ENCODE results near the gene NAV2.

Gene NAV2

DNA sequence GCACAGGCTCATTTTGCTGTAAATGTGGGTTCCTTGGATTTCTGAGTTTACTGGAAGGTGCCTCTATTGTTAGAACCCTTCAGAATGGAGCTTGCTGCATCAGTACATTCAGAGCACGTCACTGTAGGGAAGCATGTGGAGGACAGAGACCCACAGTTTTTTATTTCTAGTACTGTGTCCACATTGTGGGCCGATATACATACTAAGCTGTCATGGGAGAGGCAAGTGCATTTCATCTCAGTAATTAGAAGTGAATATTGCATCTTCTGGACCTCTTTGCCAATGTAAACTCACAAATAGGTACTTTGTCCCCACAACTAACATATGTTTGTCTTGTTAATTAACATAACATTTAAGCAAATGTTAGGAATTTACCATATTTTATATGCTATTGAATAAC, 139.7 kb downstream of the NAV2 start:
- no peak overlapping the region for H3K9ac ChIP-seq (ENCODE audit: low read depth, low read length)
- H3K9me3 ChIP-seq (ENCODE audit: control insufficient read depth, insufficient read depth, low read length) = no peaks in the 10 kb centered on the region
- 0 out of 2 replicates have a peak, but pooled peaks cover 6% of the 10 kb centered on the region for H3K4me1 ChIP-seq (ENCODE audit: insufficient read depth, low read length)
- peaks cover 4% of the 10 kb centered on the region; the same call in 1 of the 2 replicates for H3K36me3 ChIP-seq (ENCODE audit: insufficient read depth, low read length)

DNA sequence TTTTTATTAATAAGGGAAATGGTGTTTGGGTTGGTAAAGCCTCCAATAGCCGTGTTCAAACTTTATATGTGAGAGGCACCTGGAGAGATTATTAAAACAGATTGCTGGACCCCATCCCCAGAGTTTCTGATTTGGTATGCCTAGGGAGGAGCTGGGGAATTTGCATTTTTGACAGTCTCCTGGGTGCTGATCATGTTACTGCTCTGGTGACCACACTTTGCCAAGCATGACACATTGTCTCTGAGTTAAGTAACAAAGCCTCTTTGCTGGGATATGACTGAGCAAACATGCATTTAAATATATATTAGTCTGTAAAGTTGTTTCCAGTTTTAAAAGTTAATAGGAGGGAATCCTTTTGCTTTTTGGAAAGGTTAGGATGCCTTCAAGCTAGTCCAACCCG, 140.4 kb downstream of the NAV2 start:
- peaks cover 4% of the 10 kb centered on the region; the same call in 1 of the 2 replicates for H3K36me3 ChIP-seq (ENCODE audit: insufficient read depth, low read length)
- H3K9me3 ChIP-seq (ENCODE audit: control insufficient read depth, insufficient read depth, low read length) = no peaks in the 10 kb centered on the region
- H3K9ac ChIP-seq (ENCODE audit: low read depth, low read length) = no peak overlapping the region
- H3K4me1 ChIP-seq (ENCODE audit: insufficient read depth, low read length) = 0 out of 2 replicates have a peak, but pooled peaks cover 4% of the 10 kb centered on the region

DNA sequence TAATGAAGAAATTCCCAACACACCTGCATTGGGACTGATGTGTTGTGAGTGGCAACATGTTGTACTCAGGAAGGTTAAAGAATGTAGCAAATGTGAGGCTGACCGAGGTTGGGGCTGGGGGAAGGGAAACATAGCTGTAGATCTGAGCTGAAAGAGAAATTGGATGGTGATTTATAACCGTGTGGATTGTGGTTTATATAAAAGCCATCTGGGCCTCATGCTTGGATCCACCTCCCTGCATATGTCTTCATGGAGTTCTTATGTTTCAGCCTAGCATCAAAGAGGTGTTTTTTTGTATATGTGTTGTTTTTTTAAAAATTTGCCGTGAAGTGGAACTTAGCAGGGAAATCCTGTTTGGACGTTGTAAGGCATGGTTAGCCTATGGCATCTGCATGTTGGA, 141.3 kb downstream of the NAV2 start:
- H3K9me3 ChIP-seq (ENCODE audit: control insufficient read depth, insufficient read depth, low read length) = no peaks in the 10 kb centered on the region
- H3K9ac ChIP-seq (ENCODE audit: low read depth, low read length) = no peak overlapping the region
- peaks cover under 1% of the 10 kb centered on the region; the same call in 1 of the 2 replicates for H3K36me3 ChIP-seq (ENCODE audit: insufficient read depth, low read length)
- no peaks in the 10 kb centered on the region for H3K4me1 ChIP-seq (ENCODE audit: insufficient read depth, low read length)

DNA sequence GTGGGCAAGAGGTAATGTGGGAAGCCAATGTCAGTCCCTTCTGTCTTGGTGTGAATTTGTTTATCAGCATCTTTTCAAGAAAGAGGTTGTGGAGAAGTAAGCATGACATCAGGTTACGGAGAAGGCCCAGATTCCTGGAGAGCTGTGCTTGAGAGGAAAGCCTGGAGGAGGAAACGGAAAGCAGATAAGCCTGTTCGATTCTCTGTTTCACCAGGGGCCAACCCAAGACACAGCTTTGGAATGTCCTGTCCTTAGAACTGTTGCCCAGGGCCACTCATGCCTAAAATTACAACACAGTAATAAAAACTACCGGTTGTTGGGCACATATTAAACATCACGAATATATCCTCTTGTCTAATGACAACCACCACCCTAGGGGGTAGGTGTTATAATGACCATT, 148.5 kb downstream of the NAV2 start:
- Histone ChIP-seq H3K9ac (ENCODE audit: low read depth, low read length) (no peak overlapping the region), H3K36me3 (ENCODE audit: insufficient read depth, low read length) (no peaks in the 10 kb centered on the region; the same call in 1 of the 2 replicates), H3K9me3 (ENCODE audit: control insufficient read depth, insufficient read depth, low read length) (no peaks in the 10 kb centered on the region)

DNA sequence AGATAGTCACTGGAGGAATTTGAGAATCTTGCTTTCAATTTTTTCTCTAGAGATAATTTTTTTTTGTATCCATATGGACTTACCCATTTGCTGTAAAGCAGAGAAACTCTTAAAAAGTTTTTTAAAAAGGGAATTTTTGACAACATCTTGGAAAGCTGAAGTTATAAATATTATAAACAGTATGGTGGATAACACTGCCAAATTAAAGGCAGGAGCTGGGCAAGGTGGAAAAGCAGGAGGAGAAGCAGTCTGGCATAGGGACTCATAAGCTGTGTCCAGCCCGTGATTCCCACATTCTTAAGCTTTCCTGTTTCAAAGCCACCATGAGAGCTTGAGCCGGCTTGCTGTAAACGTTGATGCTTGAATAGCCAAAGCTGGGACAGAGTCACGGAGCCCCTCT, 149.5 kb downstream of the NAV2 start:
- Histone ChIP-seq H3K4me1 (ENCODE audit: insufficient read depth, low read length) (peaks cover 12% of the 10 kb centered on the region), H3K9ac (ENCODE audit: low read depth, low read length) (no peak overlapping the region), H3K36me3 (ENCODE audit: insufficient read depth, low read length) (no peaks in the 10 kb centered on the region; the same call in 1 of the 2 replicates), H3K9me3 (ENCODE audit: control insufficient read depth, insufficient read depth, low read length) (no peaks in the 10 kb centered on the region)

More for the DNA sequence above, 148.5 kb downstream of the NAV2 start:
- H3K4me1 ChIP-seq (ENCODE audit: insufficient read depth, low read length) = peaks cover 9% of the 10 kb centered on the region

DNA sequence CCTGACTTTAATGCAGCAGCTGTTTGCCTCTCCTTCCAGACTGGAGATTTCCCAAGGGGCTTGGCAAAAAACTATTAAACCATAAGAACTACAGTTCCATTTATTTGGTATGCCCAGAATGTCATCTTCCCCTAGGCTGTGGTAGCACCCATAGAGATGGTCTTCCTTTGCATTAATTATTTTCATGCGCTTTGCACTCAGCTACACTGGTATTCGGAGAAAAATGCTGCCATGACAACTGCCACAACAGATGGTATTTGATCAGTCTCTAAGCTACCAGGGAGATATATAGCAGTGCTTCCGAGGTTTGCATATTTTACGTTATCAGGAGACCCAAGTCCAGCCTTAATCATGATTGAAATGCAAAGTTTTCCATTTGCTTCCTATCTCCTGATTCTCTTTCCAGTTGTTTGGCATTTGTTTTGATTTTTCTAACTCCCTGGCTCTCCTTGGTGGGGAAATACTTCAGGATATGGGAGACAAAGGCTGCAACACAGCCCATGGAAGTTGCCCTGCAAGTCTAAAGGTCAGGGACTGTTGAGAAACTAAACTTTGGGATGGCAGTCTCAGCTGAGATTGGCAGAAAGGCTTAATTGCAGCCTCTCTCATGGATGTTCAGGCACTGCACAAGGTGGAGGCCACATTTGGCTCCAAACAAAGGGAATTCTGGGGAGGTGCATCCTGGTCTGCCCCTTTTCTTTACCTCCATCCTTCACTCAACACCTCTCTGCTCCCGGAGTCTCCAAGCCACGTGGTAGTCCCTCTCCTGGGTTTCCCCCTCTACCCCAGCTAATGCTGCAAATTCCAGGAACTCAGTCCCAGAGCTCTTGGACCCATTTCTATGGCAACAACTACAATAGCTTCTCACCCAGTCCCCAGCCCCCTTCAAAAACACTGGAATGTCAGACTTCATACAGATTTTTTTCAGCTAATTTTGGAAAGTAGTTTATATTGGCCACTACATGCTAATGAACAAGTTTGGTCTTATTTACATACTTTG, 151.8 kb downstream of the NAV2 start:
- no peaks in the 10 kb centered on the region for H3K9me3 ChIP-seq (ENCODE audit: control insufficient read depth, insufficient read depth, low read length)
- peaks cover 30% of the 10 kb centered on the region for H3K4me1 ChIP-seq (ENCODE audit: insufficient read depth, low read length)

DNA sequence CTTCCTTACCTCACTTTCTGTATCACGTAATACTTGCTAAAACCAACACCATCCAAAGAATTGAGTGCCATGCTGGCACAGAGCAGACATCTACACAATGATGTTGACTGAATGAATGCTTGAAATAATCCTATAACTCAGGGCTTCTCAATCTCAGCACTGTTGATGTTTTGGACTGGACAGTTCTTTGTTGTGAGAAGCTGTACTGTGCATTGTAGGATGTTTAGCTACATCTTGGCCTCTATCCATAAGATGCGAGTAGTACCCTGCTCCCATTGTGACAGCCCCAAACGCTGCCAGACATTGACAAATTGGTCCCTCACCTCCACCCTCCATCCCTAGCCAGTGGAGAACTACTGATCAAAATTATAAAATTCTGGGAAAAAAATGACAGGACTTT, 153.4 kb downstream of the NAV2 start:
- no peaks in the 10 kb centered on the region; the same call in 1 of the 2 replicates for H3K36me3 ChIP-seq (ENCODE audit: insufficient read depth, low read length)
- H3K9ac ChIP-seq (ENCODE audit: low read depth, low read length) = no peak overlapping the region
- no peaks in the 10 kb centered on the region for H3K9me3 ChIP-seq (ENCODE audit: control insufficient read depth, insufficient read depth, low read length)
- H3K4me1 ChIP-seq (ENCODE audit: insufficient read depth, low read length) = peaks cover 40% of the 10 kb centered on the region

More for the DNA sequence above, 151.8 kb downstream of the NAV2 start:
- no peak overlapping the region for H3K9ac ChIP-seq (ENCODE audit: low read depth, low read length)
- H3K36me3 ChIP-seq (ENCODE audit: insufficient read depth, low read length) = no peaks in the 10 kb centered on the region; the same call in 1 of the 2 replicates

DNA sequence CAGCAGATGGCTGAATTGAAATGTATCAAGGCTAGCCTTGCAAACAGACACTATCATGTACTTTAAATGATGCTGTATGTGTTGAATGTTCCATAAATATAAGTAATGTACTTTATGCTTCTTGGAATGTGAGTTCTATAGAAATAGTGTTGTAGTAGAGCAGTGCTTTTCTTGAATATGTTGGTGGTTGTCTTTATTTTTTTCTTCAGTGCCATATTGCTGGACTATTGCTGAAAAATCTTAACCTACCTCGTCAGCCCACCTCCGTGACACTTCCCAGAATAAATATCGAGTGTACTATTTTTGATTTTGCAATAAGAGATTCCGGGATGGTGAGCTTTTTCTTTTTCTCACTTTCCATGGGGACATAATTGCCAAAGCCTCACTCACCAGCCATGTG, 153.9 kb downstream of the NAV2 start:
- Histone ChIP-seq H3K4me1 (ENCODE audit: insufficient read depth, low read length) (peaks cover 40% of the 10 kb centered on the region), H3K9ac (ENCODE audit: low read depth, low read length) (no peak overlapping the region), H3K36me3 (ENCODE audit: insufficient read depth, low read length) (no peaks in the 10 kb centered on the region; the same call in 1 of the 2 replicates)

DNA sequence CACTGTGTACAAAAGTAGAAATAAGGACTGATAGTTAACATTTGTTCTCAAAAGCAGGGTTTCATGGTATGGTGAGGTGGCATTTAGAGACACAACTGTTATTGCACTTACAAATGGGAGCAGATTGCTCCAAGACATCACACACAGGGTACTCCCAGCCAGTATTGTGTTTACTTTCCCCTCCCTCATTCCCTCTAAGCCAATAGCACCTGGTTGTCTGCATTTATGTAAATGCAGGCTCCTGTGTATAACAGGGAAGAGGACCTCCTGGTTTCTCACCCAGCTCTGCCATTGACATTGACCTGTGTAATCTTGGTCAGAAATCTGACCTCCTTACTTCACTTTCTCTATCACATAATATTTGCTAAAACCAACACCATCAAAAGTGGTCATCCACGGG, 154.4 kb downstream of the NAV2 start:
- H3K9me3 ChIP-seq (ENCODE audit: control insufficient read depth, insufficient read depth, low read length) = no peaks in the 10 kb centered on the region
- H3K36me3 ChIP-seq (ENCODE audit: insufficient read depth, low read length) = no peaks in the 10 kb centered on the region; the same call in 1 of the 2 replicates
- H3K9ac ChIP-seq (ENCODE audit: low read depth, low read length) = no peak overlapping the region
- peaks cover 43% of the 10 kb centered on the region for H3K4me1 ChIP-seq (ENCODE audit: insufficient read depth, low read length)

More for the DNA sequence above, 153.9 kb downstream of the NAV2 start:
- no peaks in the 10 kb centered on the region for H3K9me3 ChIP-seq (ENCODE audit: control insufficient read depth, insufficient read depth, low read length)

DNA sequence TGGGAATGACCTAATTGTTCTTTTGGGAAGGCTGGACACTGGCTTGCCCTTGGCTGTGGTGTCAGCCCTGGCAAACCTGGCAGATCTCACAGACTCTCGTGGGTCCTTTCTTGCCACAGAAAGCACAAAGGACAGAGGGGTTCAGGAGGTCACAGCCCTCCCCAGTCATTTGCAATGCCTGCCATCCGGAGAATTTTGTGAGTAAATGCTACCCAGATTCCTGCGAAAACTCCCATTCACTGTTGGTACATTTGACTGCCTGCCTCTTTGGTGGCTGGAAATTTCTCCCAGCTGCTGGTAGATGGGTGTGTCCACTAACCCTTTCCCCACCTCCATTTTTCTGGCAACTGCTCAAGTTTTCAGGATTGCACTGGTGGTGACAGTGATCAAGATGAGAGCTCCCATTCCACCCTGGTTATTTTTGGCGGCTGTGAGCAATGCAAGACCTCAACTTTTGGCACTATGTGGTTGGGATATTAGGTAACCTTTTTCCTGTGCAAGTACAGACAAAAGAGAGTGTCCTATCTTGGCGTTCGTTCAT, 155.7 kb downstream of the NAV2 start:
- peaks cover 56% of the 10 kb centered on the region for H3K4me1 ChIP-seq (ENCODE audit: insufficient read depth, low read length)
- no peaks in the 10 kb centered on the region for H3K9me3 ChIP-seq (ENCODE audit: control insufficient read depth, insufficient read depth, low read length)
- no peaks in the 10 kb centered on the region for H3K36me3 ChIP-seq (ENCODE audit: insufficient read depth, low read length)
- H3K9ac ChIP-seq (ENCODE audit: low read depth, low read length) = no peak overlapping the region

DNA sequence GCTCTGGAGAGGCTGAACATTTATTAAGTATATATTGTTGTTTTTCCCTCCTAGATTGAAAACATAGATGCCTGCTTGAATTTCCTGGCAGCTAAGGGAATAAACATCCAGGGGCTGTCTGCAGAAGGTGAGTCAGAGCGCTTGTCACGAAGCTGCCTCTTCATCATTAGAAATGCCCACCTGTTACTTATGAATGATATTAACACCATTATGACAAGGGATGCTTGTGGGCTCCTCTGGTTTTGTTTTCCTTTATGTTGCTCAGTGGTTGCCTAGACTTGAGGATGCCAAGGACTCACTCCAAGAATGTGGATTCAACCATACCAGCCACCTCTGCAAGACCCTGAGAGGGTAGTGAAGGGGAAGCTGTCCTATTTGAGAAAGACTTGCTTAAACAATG, 156.2 kb downstream of the NAV2 start:
- H3K36me3 ChIP-seq (ENCODE audit: insufficient read depth, low read length) = no peaks in the 10 kb centered on the region
- peaks cover 59% of the 10 kb centered on the region for H3K4me1 ChIP-seq (ENCODE audit: insufficient read depth, low read length)
- H3K9me3 ChIP-seq (ENCODE audit: control insufficient read depth, insufficient read depth, low read length) = no peaks in the 10 kb centered on the region
- no peak overlapping the region for H3K9ac ChIP-seq (ENCODE audit: low read depth, low read length)

DNA sequence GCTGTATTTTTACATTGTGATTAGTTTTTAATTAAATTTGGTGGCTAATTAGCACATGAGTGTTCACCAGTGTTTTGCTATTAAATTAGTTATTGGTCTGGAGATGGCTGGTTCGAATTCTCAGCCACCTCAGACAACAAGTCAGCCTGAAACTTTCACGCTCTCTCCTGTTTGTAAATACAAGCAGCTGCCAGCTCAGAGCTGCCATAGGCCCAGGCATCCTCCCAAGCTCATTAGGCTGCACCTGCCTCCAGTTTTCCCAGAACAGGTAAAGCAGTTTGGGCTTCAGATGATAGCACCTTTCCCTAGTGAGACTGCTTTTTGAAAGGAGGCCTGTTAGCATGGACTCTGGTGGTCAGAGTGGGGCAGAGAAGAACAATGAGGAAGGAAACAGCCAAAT, 156.8 kb downstream of the NAV2 start:
- peaks cover 58% of the 10 kb centered on the region for H3K4me1 ChIP-seq (ENCODE audit: insufficient read depth, low read length)
- no peaks in the 10 kb centered on the region for H3K36me3 ChIP-seq (ENCODE audit: insufficient read depth, low read length)
- no peaks in the 10 kb centered on the region for H3K9me3 ChIP-seq (ENCODE audit: control insufficient read depth, insufficient read depth, low read length)
- H3K9ac ChIP-seq (ENCODE audit: low read depth, low read length) = no peak overlapping the region

DNA sequence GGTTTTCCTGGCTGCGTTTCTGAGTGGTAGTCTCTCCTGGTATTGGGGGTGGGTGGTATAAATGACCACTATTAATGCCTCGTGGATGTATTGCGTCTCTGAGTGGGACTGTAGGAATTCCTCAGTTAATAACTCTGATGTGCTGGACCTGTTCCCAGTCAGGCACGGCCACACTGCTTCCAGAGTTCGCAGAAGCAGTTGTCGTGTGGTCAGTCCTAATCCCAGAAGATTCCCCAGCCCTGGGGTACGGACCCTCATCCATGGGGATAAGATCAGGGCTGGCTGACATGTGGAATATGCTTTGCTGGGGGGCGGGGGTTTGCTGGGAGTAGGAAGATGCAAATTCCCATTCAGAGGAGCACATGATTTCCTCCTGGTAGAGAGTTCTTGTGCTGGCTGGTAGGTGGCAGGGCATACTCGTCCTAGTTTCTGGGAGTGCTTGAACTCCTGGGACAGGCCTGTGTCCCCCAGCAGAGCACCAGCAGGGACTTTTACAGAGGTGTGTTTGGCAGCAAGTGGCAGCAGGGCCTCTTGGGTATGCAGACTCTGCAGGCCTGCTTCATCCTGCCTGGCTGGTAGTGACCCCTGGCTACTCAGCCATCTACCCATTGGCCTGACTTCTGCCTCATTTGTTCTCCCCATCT, 157.4 kb downstream of the NAV2 start:
- Histone ChIP-seq H3K4me1 (ENCODE audit: insufficient read depth, low read length) (peaks cover 56% of the 10 kb centered on the region), H3K36me3 (ENCODE audit: insufficient read depth, low read length) (no peaks in the 10 kb centered on the region), H3K9ac (ENCODE audit: low read depth, low read length) (no peak overlapping the region), H3K9me3 (ENCODE audit: control insufficient read depth, insufficient read depth, low read length) (no peaks in the 10 kb centered on the region)

DNA sequence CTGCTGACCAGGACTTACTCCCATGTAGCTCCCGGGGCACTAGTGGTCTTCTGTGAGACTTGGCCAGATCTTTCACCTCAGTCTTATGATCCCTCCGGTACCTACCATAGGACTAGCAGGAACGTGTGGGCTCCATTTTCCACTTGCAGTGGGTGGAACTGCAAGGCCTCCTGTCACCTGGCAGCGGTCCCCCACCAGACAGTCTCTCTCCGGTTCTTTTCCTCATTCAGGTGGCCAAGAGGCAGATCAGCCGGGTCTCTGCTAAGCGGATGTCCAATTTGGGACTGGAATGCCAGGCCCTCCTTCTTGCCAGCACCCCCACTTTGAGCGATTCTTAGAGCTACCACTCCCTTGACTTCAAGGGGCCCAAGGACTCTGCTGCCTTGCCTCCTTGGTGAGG, 158.9 kb downstream of the NAV2 start:
- Histone ChIP-seq H3K9me3 (ENCODE audit: control insufficient read depth, insufficient read depth, low read length) (no peaks in the 10 kb centered on the region), H3K9ac (ENCODE audit: low read depth, low read length) (no peak overlapping the region), H3K36me3 (ENCODE audit: insufficient read depth, low read length) (no peaks in the 10 kb centered on the region), H3K4me1 (ENCODE audit: insufficient read depth, low read length) (peaks cover 56% of the 10 kb centered on the region)

Measured in ES-I3 (cell line).